B cell (primary cell): ENCODE measurements around the gene RIPK3.

Experiments
- EZH2 ChIP-seq: IDR thresholded peaks from 2 replicates; pipeline ENCODE4 v1.6.1; 2012; ENCODE audit warnings: borderline replicate concordance, low read depth, mild to moderate bottlenecking, moderate library complexity, low read length; ENCODE audit not compliant: insufficient read depth, poor library complexity, severe bottlenecking
- TF ChIP-seq, protein P1 (sequence below): fragments of 200-600 bp; IDR thresholded peaks from one replicate; pipeline ENCODE4 v1.8.0; 2022; ENCODE audit warnings: antibody characterized with exemption, mild to moderate bottlenecking

DNA sequence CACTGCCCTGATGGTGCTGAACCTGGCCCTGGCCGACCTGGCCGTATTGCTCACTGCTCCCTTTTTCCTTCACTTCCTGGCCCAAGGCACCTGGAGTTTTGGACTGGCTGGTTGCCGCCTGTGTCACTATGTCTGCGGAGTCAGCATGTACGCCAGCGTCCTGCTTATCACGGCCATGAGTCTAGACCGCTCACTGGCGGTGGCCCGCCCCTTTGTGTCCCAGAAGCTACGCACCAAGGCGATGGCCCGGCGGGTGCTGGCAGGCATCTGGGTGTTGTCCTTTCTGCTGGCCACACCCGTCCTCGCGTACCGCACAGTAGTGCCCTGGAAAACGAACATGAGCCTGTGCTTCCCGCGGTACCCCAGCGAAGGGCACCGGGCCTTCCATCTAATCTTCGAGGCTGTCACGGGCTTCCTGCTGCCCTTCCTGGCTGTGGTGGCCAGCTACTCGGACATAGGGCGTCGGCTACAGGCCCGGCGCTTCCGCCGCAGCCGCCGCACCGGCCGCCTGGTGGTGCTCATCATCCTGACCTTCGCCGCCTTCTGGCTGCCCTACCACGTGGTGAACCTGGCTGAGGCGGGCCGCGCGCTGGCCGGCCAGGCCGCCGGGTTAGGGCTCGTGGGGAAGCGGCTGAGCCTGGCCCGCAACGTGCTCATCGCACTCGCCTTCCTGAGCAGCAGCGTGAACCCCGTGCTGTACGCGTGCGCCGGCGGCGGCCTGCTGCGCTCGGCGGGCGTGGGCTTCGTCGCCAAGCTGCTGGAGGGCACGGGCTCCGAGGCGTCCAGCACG lies 23.8 kb downstream of the RIPK3 start:
- TF ChIP-seq, protein P1, sequence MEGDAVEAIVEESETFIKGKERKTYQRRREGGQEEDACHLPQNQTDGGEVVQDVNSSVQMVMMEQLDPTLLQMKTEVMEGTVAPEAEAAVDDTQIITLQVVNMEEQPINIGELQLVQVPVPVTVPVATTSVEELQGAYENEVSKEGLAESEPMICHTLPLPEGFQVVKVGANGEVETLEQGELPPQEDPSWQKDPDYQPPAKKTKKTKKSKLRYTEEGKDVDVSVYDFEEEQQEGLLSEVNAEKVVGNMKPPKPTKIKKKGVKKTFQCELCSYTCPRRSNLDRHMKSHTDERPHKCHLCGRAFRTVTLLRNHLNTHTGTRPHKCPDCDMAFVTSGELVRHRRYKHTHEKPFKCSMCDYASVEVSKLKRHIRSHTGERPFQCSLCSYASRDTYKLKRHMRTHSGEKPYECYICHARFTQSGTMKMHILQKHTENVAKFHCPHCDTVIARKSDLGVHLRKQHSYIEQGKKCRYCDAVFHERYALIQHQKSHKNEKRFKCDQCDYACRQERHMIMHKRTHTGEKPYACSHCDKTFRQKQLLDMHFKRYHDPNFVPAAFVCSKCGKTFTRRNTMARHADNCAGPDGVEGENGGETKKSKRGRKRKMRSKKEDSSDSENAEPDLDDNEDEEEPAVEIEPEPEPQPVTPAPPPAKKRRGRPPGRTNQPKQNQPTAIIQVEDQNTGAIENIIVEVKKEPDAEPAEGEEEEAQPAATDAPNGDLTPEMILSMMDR: no peak
- no peak for TF ChIP-seq EZH2
